Measurements from ENCODE around the gene ZMAT3.

Gene ZMAT3

DNA sequence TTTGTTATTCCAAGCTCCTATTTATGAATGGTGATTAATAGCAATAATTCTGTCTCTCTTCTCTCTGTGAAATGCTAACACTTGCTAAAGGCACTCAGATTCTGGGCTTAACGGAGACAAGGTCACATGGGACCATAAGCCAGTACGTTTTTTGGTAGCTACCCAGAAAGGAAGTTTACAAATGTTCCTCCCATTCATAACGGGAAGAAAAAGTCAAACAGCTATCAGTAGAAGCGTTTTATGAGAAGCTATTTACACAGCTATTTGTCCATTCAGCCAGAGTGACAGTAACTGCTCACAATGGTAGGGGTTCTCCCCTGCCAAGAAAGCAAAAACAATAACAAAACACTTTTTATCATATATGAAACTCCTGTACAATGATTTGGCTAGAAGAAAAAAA lies 51.5 kb downstream of the ZMAT3 start:
- H3K27me3 Mint-ChIP-seq = no peaks in the 10 kb centered on the region
- no peak for ATAC-seq

DNA sequence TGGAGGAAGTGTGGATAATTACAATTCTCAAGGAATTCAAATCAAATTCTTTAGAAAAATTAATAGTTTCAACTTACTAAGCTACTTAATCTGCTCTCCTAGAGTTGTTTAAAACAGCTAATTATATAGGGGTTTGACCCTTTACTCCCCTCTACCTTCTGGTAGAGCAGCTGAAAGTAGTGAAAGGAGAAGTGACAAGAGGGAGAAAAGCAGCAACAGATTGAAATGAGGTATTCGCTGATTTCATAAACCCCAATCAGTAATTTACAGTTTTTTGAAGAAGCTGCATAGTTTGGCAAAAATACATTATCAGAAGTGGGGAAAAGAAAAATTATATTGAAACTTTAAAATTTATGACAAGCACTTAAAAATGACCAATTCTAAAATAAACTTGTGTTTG lies 52.8 kb downstream of the ZMAT3 start:
- peaks cover 45% of the 10 kb centered on the region for H3K4me1 Mint-ChIP-seq

More for the DNA sequence above, 51.5 kb downstream of the ZMAT3 start:
- Mint-ChIP-seq H3K9me3 (no peaks in the 10 kb centered on the region), H3K36me3 (peaks cover 24% of the 10 kb centered on the region), H3K4me3 (no peak overlapping the region), H3K27ac (peak overlapping the region; percentile 80), H3K4me1 (peaks cover 45% of the 10 kb centered on the region)

DNA sequence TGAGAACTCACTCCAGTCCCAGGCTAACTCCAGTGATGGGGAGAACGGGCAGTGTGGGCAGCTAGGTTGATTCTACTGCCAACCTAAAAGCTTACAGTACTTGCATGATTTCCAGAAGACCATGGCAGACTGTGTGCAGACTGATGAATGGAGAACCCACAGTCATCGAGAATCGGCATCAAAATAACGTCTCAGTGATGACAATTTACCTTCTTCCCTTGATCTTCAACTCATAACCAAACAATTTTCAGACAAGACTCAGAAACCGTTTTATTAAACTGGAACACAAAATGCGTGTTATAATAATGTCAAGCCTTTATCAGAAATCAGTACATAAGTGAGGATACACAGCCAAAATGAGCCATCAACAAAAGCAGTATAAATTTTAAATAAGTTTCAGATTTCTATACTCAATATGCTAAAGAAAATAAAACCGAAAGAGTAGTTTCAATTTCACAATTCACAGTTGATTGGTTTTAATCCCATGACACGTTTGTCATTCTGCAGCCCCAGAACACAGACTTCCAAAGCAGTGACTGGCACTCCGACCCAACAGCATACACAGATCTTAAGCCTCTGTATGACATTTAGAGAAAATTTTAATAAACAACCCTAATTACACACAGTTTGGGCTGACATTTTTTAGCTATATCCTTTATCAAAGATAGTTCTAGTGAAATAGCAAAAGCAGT lies 54.5 kb downstream of the ZMAT3 start:
- no peaks in the 10 kb centered on the region for H3K27me3 Mint-ChIP-seq
- H3K4me1 Mint-ChIP-seq = peaks cover 55% of the 10 kb centered on the region
- H3K36me3 Mint-ChIP-seq = peaks cover 11% of the 10 kb centered on the region
- peak; percentile 76 for ATAC-seq
- H3K27ac Mint-ChIP-seq = peak overlapping the region; percentile 87
- H3K4me3 Mint-ChIP-seq = peak overlapping the region; percentile 77
- no peaks in the 10 kb centered on the region for H3K9me3 Mint-ChIP-seq

More for the DNA sequence above, 52.8 kb downstream of the ZMAT3 start:
- H3K9me3 Mint-ChIP-seq = no peaks in the 10 kb centered on the region
- H3K4me3 Mint-ChIP-seq = no peak overlapping the region
- H3K27me3 Mint-ChIP-seq = no peaks in the 10 kb centered on the region
- no peak for ATAC-seq
- H3K36me3 Mint-ChIP-seq = peaks cover 13% of the 10 kb centered on the region
- H3K27ac Mint-ChIP-seq = peak overlapping the region; percentile 61

DNA sequence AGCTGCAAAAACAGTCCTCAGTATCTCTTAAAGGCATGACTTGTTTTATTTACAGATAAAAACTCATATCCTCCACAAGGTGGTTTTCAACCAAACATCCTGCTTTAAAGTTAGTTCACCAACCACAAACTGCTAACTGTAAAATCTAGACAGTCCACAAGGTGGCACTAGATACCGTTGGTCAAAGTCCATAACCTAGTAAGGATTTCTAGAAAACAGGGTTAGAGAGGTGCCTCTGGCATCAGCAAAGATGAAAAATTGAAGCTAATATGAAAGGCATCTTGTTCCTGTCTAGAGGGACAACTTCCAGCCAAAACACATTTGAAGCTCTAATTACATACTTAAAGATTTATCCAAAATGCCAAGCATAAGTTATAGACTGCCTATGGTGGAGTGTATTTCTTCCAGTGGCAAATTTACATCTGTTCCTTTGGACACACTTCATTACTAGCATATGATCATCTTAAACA lies 56.0 kb downstream of the ZMAT3 start:
- H3K27me3 Mint-ChIP-seq = no peaks in the 10 kb centered on the region
- no peak overlapping the region for H3K4me3 Mint-ChIP-seq
- H3K4me1 Mint-ChIP-seq = peaks cover 55% of the 10 kb centered on the region
- H3K9me3 Mint-ChIP-seq = no peaks in the 10 kb centered on the region
- peak overlapping the region; percentile 66 for H3K27ac Mint-ChIP-seq
- H3K36me3 Mint-ChIP-seq = peaks cover 7% of the 10 kb centered on the region
- peak; percentile 83 for ATAC-seq

DNA sequence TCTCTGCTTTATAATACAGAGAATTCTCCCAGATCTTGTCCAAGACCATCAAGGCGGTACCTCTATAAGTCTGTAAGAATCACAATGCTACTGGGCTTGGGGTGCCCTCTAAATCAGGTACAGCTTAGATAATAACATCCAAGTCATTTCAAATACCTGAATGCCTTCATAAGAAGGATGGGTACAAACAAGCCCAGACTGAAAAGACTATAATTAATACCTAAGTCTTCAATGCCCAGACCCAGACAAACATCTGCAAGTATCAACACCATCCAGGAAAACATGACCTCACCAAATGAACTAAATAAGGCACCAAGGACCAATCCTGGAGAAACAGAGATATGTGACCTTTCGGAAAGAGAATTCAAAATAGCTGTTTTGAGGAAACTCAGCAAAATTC lies 65.9 kb downstream of the ZMAT3 start:
- no peak for ATAC-seq
- Mint-ChIP-seq H3K4me3 (no peak overlapping the region), H3K27ac (no peak overlapping the region), H3K4me1 (peaks cover 9% of the 10 kb centered on the region), H3K36me3 (peaks cover 29% of the 10 kb centered on the region), H3K27me3 (no peaks in the 10 kb centered on the region), H3K9me3 (peaks cover 5% of the 10 kb centered on the region)

DNA sequence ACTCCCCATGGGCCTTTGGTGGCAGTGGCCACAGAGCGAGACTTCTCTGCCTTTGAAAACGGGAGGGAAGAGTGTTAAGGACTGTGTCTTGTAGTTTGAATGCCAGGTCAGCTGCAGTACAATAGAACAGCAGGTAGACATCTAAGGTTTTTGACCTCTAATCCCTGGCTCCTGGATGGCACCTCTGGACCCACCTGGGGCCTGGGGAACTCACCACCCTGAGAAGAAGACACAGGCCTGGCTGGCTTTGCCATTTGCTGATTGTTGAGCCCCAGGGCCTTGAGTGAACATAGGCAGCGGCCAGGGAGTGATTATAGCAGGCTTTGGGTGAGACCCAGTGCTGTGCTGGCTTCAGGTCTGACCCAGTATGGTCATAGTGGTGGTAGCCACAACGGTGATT lies 66.4 kb downstream of the ZMAT3 start:
- no peak overlapping the region for H3K4me3 Mint-ChIP-seq
- ATAC-seq = no peak
- H3K4me1 Mint-ChIP-seq = peaks cover 10% of the 10 kb centered on the region
- H3K27me3 Mint-ChIP-seq = no peaks in the 10 kb centered on the region
- peaks cover 31% of the 10 kb centered on the region for H3K36me3 Mint-ChIP-seq
- peaks cover 5% of the 10 kb centered on the region for H3K9me3 Mint-ChIP-seq
- no peak overlapping the region for H3K27ac Mint-ChIP-seq

DNA sequence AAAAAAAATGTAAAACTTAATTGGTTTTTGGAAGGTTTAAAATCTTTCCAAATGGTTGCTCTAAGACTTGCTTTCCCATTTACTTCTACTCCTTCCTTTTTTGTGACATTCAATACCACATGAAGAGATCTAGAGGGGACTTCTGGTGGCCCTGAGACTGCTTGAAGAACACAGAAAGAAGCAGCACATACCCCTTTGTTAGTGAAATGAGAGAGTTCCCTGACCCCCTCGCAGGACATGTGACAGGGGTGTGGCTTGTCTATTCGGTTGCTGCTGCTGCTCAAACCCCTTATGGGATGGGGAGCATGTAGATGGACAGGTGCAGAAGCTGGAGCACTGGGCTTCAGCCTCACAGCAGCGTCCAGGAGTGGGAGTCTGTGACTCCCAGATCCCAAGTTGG lies 71.0 kb downstream of the ZMAT3 start:
- Mint-ChIP-seq H3K4me1 (peaks cover 15% of the 10 kb centered on the region), H3K36me3 (peaks cover 40% of the 10 kb centered on the region)

DNA sequence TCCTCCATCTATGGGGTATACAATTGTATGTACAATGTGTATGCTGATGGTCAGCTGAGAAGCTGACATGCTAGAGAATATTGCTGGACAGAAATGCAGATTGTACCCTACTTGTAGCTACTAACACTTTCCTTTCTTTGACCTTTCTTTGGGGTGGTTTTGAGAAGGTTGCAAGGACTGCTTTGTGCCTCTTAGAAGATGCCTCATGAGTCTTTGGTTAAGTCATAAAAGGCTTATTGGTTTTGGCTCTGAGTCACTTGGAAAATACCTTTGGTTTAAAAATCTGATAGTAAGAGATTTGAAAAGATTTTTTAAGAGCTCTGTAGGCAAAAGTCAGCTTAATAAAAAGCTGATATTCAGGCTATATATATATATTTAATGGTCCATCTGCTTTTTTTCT lies 71.5 kb downstream of the ZMAT3 start:
- H3K27ac Mint-ChIP-seq = peak overlapping the region; percentile 86
- peak; percentile 92 for ATAC-seq

More for the DNA sequence above, 71.0 kb downstream of the ZMAT3 start:
- no peak overlapping the region for H3K4me3 Mint-ChIP-seq
- peak overlapping the region; percentile 86 for H3K27ac Mint-ChIP-seq
- no peaks in the 10 kb centered on the region for H3K27me3 Mint-ChIP-seq
- ATAC-seq = no peak
- peaks cover 5% of the 10 kb centered on the region for H3K9me3 Mint-ChIP-seq

DNA sequence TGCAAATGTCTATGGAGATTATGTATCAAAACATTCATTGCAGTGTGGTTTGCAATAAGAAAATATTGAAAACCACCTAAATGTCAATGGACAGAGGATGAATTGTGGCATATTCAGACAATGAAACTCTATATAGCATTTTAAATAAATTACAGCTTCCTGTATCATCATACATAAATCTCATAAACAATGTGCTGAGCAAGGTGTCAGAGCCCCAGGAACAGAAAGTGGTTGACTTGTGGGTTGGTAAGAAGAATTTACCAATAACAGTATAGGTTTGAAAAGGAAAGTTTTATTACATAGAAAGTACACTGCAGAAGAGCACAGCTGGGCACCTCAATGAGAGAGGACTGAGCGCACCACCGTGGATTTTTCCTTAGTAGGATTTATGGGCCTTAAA lies 75.2 kb downstream of the ZMAT3 start:
- ATAC-seq = no peak
- Mint-ChIP-seq H3K36me3 (peaks cover 57% of the 10 kb centered on the region), H3K27me3 (no peaks in the 10 kb centered on the region), H3K4me1 (peaks cover 13% of the 10 kb centered on the region), H3K27ac (no peak overlapping the region), H3K4me3 (no peak overlapping the region), H3K9me3 (peaks cover 5% of the 10 kb centered on the region)

More for the DNA sequence above, 71.5 kb downstream of the ZMAT3 start:
- Mint-ChIP-seq H3K36me3 (peaks cover 40% of the 10 kb centered on the region), H3K27me3 (no peaks in the 10 kb centered on the region), H3K4me3 (peak overlapping the region; percentile 45), H3K4me1 (peaks cover 15% of the 10 kb centered on the region), H3K9me3 (peaks cover 5% of the 10 kb centered on the region)

DNA sequence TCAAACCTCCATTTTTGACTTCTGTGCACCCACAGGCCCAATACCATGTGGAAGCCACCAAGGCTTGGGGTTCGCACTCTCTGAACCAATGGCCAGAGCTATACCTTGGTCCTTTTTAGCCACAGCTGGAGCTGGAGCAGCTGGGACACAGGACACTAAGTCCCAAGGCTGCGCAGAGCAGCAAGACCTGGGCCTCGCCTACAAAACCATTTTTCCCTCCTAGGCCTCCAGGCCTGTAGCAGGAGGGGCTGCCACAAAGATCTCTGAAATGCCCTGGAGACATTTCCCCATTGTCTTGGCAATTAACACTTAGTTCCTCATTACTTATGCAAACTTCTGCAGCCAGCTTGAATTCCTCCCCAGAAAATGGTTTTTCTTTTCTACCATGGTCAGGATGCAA lies 81.3 kb downstream of the ZMAT3 start:
- no peak overlapping the region for H3K4me3 Mint-ChIP-seq
- ATAC-seq = no peak
- H3K9me3 Mint-ChIP-seq = peaks cover 22% of the 10 kb centered on the region
- H3K27ac Mint-ChIP-seq = no peak overlapping the region
- peaks cover 80% of the 10 kb centered on the region for H3K36me3 Mint-ChIP-seq
- H3K4me1 Mint-ChIP-seq = no peaks in the 10 kb centered on the region
- H3K27me3 Mint-ChIP-seq = no peaks in the 10 kb centered on the region

DNA sequence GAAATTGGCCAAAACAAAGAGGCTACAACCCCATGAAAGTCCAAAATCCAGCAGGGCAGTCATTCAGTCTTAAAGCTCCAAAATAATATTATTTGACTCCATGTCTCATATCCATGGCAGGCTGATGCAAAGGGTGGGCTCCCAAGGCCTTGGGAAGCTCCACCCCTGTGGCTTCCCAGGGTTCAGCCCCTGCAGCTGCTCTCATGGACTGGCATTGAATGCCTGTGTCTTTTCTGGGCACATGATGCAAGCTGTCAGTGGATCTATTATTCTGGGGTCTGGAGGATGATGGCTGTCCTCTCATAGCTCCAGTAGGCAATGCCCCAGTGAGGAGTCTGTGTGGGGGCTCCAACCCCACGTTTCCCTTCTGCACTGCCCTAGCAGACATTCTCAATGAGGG lies 81.8 kb downstream of the ZMAT3 start:
- no peaks in the 10 kb centered on the region for H3K4me1 Mint-ChIP-seq
- ATAC-seq = no peak
- no peaks in the 10 kb centered on the region for H3K27me3 Mint-ChIP-seq
- H3K9me3 Mint-ChIP-seq = peaks cover 25% of the 10 kb centered on the region
- H3K36me3 Mint-ChIP-seq = peaks cover 82% of the 10 kb centered on the region
- no peak overlapping the region for H3K27ac Mint-ChIP-seq
- H3K4me3 Mint-ChIP-seq = no peak overlapping the region

DNA sequence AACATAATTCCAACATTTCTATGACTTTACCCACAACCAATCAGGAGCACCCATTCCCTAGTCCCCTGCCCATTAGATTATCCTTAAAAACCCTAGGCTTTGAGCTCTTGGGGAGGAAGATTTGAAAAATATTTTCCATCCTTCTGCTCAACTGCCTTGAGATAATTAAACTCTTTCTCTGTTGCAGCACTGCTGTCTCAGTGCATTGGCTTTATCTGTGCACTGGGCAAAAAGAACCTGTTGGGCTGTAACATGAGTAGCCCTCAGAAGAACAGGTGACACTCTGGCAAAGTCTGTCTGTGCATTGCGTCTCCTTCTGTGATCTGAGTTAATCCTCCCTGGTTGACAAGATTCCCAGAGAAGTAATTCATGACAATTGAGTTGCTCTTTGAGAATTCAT lies 83.9 kb downstream of the ZMAT3 start:
- H3K27ac Mint-ChIP-seq = no peak overlapping the region
- H3K9me3 Mint-ChIP-seq = peaks cover 31% of the 10 kb centered on the region
- H3K4me3 Mint-ChIP-seq = no peak overlapping the region
- no peaks in the 10 kb centered on the region for H3K4me1 Mint-ChIP-seq
- ATAC-seq = no peak
- H3K27me3 Mint-ChIP-seq = no peaks in the 10 kb centered on the region
- H3K36me3 Mint-ChIP-seq = peaks cover 78% of the 10 kb centered on the region

DNA sequence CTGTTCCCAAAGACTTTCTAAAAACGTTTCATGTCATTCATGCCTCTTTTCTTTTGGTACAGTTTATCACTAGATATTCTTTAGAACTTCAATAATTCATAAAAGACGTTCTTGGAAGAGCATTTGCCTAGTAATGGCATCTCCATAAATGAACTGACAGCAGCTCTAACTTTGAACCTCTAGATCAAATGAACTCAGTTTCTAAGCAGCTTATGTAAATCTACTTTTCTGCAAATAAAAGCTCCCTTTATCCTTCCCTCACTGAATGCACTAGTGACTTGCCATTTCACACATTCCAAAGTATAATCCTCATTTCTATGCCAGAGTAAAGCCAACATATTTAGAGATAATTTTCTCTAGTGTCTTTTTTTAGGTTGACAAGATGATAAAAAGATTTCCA lies 85.2 kb downstream of the ZMAT3 start:
- peaks cover 7% of the 10 kb centered on the region for H3K4me1 Mint-ChIP-seq
- peaks cover 78% of the 10 kb centered on the region for H3K36me3 Mint-ChIP-seq
- H3K27me3 Mint-ChIP-seq = no peaks in the 10 kb centered on the region
- peaks cover 34% of the 10 kb centered on the region for H3K9me3 Mint-ChIP-seq
- H3K27ac Mint-ChIP-seq = no peak overlapping the region
- H3K4me3 Mint-ChIP-seq = no peak overlapping the region
- ATAC-seq = no peak

DNA sequence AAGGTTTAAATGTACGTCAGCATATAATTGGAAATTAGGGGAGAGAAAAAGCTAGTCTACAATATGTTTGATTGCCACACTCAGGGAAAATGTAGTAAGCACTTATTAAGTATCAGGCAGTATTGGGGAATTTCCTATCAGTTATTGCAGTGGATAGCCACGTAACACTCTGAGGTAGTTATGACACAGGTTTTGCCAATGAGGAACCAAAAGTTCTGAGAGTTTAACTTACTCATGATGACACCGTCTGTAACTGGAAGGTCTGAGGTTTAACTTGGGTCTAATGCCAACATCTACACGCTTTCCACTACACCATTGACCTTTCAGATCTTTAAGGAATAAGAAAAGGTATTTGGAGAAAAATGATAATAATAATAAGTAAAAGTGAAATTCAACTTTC lies 89.5 kb downstream of the ZMAT3 start:
- Mint-ChIP-seq H3K4me1 (peaks cover 7% of the 10 kb centered on the region), H3K27ac (peak overlapping the region; percentile 63), H3K27me3 (no peaks in the 10 kb centered on the region), H3K9me3 (peaks cover 23% of the 10 kb centered on the region), H3K36me3 (peaks cover 44% of the 10 kb centered on the region), H3K4me3 (no peak overlapping the region)
- peak; percentile 95 for ATAC-seq

DNA sequence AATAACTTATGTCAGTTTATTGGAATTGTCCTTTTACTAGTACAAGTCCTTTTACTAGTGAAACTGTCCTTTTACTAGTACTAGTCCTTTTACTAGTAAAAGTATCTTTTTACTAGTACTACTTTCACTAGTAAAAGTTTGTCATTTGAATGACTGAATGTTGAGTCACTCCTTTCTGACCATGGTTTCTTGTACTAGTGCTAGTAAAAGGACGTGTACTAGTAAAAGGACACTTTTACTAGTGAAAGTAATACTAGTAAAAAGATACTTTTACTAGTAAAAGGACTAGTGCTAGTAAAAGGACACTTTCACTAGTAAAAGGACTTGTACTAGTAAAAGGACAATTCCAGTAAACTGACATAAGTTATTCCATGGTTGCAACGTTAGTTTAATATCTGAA lies 96.3 kb downstream of the ZMAT3 start:
- Mint-ChIP-seq H3K9me3 (peaks cover 8% of the 10 kb centered on the region), H3K27me3 (no peaks in the 10 kb centered on the region), H3K27ac (no peak overlapping the region), H3K4me3 (no peak overlapping the region), H3K4me1 (no peaks in the 10 kb centered on the region), H3K36me3 (peaks cover 24% of the 10 kb centered on the region)
- ATAC-seq = no peak

DNA sequence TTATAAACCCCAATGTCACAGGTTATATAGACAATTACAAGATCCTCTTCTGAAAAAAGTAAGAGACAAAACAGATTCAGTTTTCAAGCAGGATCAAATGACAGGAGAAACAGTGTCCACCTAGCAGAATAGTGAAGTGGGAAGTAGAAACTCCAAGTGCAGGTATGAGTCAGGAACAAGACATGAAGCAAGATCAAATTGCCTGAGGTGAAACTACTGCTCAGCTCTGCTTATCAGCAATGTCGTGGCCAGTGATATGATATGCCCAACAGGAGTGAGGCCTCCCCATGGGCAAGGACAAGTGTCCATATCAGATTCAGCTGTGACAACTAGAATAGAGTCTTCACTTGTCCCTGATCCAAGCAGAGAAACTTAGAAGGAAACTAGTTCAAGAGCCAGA lies 100.0 kb downstream of the ZMAT3 start:
- Mint-ChIP-seq H3K4me3 (no peak overlapping the region), H3K36me3 (peaks cover 24% of the 10 kb centered on the region), H3K27ac (no peak overlapping the region), H3K27me3 (no peaks in the 10 kb centered on the region), H3K4me1 (peaks cover 31% of the 10 kb centered on the region), H3K9me3 (peaks cover 5% of the 10 kb centered on the region)
- ATAC-seq = no peak

All from stimulated activated memory B cell treated with anti-CD40 and anti-IgM and Interleukin-4, amounts not matched to agents 10 μg/mL and 1 μg/mL and 100 μg/mL, for 72 hours (primary cell).